GM10248 (cell line): ENCODE measurements around the gene POLR3A.
"Not testable (repeated sequence)": the region's sequence is repeated elsewhere in the genome, so short reads cannot be mapped to it uniquely, and the experiment has no call there.

ENCODE experiments used
- CTCF ChIA-PET: fragments of 300-600 bp; sonication (Branson Sonifier 250); formaldehyde crosslinking; extraction: SDS; loops from one replicate; lab custom pipeline; 2021; ENCODE audit warnings: antibody characterized with exemption; lab: Yijun Ruan, JAX
- POLR2A ChIA-PET: fragments of 350-650 bp; sonication (Branson Sonifier 250); formaldehyde crosslinking; extraction: SDS; loops from one replicate; lab custom pipeline; 2020; ENCODE audit warnings: antibody characterized with exemption; lab: Yijun Ruan, JAX
- DNase-seq: peaks from one replicate; pipeline ENCODE4 v3.0.0; 2012; ENCODE audit errors: extremely low spot score
- CTCF ChIP-seq: IDR thresholded peaks from 2 replicates; pipeline ENCODE4 v1.5.1; 2012; ENCODE audit warnings: mild to moderate bottlenecking, low read depth; ENCODE audit errors: extremely low read depth, missing control alignments, control extremely low read depth

Gene POLR3A

GRCh38 chr10:78004215-78005026, 24.9 kb downstream of the POLR3A start:
- POLR2A ChIA-PET, result no interaction called here
- DNase-seq, result no peak
- no peak for TF ChIP-seq CTCF
- CTCF ChIA-PET, result interaction anchor here (1.4 to 1.7 kb wide), 2 partner anchors 32 to 1192 kb away, joined by 4 to 5 read pairs; no protein-coding TSS in a partner anchor

DNA sequence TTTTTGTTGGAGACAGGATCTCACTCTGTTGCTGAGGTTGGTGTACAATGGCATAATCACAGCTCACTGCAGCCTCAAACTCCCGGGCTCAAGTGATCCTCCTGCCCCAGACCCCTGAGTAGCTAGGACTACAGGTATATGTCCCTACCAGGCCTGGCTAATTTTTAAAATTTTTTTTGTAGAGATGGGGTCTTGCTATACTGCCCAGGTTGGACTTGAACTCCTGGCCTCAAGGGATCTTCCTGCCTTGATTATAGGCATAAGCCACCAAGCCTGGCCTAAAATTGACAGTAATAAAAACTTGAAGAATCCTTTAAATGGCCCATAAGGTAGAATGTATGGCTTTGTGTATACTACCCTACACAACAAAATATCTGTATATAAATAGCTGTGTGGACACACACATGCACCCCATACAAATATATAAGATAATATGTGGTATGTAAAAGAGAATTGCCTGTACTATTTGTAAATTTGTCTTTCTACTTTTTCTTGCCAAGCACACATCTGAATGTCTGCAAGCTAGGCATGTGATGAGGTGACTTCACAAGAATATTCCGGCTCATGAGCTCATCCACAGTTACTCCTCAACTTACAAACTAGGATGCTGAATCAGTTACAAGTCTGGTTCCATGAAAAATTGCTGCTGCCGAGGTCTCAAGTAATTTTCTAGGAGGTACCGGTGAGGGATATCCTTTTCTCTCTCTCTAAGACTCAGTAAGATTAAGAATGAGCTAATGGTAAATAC, 26.6 kb downstream of the POLR3A start:
- no peak for DNase-seq
- POLR2A ChIA-PET, result no interaction called here
- TF ChIP-seq CTCF, result no peak
- CTCF ChIA-PET, result interaction anchor here (0.9 to 1.7 kb wide), 4 partner anchors 12 to 1193 kb away, joined by 3 to 5 read pairs (median 3); no protein-coding TSS in a partner anchor

GRCh38 chr10:78000956-78001472, 28.3 kb downstream of the POLR3A start:
- TF ChIP-seq CTCF, result no peak
- ChIA-PET POLR2A (no interaction called here), CTCF (no interaction called here)
- DNase-seq, result no peak

DNA sequence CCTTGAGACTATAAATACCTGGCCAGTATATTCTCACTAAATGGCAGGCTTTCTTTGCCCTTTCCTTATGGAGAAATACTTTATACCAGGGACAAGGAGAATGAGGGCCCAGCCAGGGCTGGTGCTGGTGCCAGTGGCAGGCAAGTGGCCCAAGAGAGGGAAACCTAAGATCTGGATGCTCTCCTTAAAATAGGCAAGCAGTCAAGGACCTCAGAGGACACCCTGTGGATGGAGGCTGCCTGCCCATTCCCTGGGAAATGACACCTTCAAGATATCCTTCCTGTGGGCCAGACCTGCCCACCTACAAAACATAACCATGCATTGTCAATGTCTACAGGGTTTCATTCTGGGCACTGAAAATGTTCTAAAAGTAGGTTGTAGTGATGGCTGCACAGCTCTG, 29.1 kb downstream of the POLR3A start:
- DNase-seq, result no peak
- ChIA-PET POLR2A (no interaction called here), CTCF (no interaction called here)
- TF ChIP-seq CTCF, result no peak

DNA sequence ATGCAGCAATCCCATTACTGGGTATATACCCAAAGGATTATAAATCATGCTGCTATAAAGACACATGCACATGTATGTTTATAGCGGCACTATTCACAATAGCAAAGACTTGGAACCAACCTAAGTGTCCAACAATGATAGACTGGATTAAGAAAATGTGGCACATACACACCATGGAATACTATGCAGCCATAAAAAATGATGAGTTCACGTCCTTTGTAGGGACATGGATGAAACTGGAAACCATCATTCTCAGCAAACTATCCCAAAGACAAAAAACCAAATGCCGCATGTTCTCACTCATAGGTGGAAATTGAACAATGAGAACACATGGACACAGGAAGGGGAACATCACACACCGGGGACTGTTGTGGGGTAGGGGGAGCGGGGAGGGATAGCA, 30.5 kb downstream of the POLR3A start:
- POLR2A ChIA-PET, CTCF ChIA-PET, DNase-seq: not testable (repeated sequence)

GRCh38 chr10:77993620-77994019, 35.7 kb downstream of the POLR3A start:
- no peak for TF ChIP-seq CTCF
- ChIA-PET CTCF (no interaction called here), POLR2A (no interaction called here)
- no peak for DNase-seq
